ENCODE measurements around the gene PIH1D1.
"Not testable (repeated sequence)": the region's sequence is repeated elsewhere in the genome, so short reads cannot be mapped to it uniquely, and the experiment has no call there.

The PIH1D1 gene

DNA sequence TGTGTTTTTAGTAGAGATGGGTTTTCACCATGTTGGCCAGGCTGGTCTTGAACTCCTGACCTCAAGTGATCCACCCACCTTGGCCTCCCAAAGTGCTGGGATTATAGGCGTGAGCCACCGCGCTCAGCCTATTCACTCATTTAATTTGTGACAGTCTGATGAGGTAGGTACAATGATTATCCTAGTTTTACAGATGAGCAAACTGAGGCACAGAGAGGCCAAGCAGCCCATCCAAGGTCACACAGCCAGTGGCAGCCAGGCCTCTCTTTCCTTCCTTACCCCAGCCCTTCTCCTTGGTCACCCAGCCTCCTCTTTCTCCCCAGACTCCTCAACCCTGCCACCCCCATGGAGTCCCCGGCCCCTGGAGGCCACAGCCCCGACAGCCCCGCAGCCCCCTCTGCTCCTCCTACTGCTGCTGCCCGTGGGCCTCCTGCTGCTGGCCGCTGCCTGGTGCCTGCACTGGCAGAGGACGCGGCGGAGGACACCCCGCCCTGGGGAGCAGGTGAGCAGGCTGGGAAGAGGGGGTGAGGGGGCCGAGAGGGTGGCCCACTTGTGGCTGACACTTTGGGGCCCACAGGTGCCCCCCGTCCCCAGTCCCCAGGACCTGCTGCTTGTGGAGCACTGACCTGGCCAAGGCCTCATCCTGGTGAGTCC, 28.5 kb upstream of the PIH1D1 start:
- no peak for DNase-seq

DNA sequence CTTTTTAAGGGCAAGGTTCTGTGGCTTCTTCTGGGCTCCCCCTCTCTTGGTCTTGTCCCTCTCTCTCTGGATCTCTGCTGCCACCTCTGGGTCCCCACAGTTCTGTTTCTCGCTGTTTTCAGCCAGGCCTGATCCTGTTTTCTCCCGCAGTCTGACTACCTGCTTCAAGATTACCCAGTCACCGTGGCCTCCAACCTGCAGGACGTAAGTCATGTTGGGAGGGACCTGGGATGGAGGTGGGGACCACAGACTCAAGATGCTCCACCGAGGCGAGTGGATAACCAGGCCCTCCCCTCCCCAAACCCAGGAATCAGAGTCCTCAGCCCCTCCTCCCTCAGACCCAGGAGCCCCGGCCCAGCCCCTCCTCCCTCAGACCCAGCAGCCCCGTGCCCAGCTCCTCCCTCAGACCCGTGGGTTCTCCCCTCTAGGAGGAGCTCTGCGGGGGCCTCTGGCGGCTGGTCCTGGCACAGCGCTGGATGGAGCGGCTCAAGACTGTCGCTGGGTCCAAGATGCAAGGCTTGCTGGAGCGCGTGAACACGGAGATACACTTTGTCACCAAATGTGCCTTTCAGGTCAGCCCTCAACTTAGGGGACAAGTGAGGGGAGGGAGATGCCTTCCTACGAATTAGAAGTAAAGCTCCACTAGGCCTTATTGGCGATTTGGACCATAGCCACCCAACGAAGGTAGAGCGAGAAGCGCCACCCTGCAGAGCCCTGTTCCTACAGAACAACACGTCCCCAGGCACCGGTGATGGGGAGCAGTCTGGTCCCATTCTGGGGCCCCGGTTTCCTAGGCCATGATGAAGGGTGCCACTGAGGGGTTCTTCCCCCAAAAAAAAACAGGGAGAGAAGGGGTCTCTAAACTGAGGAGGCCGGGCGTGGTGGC, 24.6 kb upstream of the PIH1D1 start:
- DNase-seq: no peak

DNA sequence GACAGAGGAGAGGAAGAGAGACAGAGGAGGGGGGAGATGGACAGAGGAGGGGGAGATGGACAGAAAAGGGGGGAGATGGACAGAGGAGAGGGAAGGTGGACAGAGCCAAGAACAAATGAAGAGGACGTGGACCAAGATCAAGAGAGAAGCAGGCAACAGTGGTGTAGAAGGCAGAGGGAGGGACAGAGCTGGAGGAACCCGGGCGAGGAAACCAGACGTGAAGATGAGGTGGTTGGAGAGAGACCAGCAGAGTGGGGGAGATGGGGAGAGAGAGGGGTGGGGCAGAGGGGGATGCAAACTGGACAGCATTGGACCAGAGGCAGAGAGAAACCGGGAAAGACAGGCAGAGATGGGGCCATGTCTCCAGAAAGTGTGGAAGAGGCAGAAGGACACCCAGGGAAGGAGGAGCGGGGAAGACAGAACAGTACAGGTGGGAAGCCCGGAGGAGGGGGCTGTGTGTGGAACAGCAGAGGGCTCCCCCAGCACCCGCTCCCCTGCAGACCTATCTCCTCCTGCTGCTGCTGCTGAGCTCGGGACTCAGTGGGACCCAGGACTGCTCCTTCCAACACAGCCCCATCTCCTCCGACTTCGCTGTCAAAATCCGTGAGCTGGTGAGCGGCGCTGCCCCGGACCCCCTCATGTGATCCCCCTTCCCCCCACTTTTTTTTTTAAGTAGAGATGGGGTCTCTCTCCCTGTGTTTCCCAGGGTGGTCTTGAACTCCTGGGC, 23.7 kb upstream of the PIH1D1 start:
- DNase-seq: no peak

DNA sequence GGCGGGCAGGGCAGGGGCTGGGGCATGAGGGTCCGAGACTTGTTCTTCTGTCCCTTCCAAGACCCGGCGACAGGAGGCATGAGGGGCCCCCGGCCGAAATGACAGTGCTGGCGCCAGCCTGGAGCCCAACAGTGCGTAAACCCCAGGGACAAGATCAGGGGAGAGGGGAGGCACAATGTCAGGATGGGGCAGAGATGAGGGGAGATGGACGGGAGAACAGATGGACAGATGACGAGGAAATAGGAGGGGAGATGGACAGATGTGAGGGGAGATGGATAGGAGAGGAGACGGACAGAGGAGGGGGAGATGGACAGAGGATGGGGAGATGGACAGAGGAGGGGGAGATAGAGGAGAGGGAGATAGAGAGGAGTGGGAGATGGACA, 22.9 kb upstream of the PIH1D1 start:
- no peak for DNase-seq

DNA sequence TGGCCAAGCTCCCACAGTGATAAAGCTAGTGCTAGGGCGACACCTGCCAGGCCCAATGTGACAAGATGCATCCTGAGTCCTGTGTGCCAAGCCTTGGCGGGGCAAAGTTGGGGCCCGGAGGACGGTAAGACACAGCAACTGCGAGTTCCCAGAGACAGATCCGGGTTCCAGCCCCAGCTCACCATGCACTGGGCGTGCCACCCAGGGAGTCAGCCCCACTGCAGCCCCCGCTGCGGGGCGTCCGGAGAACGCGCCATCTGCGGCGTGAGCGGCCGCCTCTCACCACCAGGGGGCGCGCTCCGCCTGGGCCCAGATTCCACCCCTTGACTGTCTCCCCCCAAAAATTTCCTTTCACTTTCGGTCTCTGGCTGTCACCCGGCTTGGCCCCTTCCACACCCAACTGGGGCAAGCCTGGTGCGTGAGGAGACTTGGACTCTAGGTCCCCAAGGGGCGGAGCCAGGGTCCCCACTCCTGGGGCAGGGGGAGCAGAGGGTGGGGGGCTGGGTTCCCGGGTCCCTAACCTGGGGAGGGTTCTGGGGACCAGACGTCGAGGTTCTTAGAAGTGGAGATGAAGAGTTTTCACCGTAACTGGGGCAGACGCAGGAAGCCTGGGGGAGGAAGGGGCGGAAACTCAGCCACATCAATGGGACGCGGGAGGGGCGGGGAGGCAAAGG, 22.4 kb upstream of the PIH1D1 start, which contains the start of gene FLT3LG:
Gene FLT3LG, plus strand, starts transcription at position 348 of the 674 bp plus-strand sequence. CDS start 425 bp downstream, outside the sequence.
- peak; percentile 66 to 92 for DNase-seq

DNA sequence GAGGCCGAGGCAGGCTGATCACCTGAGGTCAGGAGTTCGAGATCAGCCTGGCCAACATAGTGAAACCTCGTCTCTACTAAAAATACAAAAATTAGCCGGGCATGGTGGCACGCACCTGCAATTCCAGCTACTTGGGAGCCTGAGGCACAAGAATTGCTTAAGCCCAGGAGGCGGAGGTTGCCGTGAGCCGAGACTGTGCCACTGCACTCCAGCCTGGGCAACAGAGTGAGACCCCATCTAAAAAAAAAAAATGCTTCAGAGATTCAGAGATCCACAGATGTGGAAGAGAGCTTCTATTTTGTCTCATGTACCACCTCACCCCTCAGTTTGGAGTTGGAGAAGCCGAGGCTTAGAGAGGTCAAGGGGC, 21.9 kb upstream of the PIH1D1 start:
- DNase-seq: not testable (repeated sequence)

DNA sequence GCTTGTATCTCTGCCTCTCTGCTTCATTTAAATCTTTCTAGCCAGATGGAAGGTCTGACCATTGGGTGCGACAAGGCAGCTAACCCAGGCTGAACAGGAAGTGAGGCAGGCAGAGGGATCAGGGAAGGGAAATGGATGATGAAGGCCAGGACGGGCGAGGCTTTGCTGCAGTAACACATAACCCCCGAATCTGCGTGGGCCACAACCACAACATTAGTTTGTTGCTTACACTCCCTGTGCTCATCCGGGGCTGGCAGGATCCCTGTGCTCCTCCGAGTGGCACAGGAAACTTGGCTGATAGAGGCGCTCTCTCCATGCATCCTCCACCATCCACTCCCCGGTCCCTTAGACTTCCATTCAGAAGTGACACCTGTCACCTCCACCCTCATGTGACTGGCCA, 21.3 kb upstream of the PIH1D1 start:
- DNase-seq: no peak

DNA sequence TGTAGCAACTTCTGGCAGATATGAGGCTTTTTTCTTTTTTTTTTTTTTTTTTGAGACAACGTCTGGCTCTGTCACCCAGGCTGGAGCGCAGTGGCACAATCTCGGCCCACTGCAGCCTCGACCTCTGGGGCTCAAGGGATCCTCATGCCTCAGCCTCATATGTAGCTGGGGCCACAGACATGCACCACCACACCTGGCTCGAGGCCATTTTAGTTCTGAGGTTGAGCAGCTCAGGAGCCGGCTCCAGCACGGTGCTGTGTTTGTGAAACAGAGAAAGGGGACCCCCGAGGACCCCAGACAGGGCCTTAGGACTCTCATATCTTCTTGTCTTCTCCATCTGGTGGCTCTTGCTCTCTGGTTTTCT, 19.0 kb upstream of the PIH1D1 start:
- DNase-seq: no peak

DNA sequence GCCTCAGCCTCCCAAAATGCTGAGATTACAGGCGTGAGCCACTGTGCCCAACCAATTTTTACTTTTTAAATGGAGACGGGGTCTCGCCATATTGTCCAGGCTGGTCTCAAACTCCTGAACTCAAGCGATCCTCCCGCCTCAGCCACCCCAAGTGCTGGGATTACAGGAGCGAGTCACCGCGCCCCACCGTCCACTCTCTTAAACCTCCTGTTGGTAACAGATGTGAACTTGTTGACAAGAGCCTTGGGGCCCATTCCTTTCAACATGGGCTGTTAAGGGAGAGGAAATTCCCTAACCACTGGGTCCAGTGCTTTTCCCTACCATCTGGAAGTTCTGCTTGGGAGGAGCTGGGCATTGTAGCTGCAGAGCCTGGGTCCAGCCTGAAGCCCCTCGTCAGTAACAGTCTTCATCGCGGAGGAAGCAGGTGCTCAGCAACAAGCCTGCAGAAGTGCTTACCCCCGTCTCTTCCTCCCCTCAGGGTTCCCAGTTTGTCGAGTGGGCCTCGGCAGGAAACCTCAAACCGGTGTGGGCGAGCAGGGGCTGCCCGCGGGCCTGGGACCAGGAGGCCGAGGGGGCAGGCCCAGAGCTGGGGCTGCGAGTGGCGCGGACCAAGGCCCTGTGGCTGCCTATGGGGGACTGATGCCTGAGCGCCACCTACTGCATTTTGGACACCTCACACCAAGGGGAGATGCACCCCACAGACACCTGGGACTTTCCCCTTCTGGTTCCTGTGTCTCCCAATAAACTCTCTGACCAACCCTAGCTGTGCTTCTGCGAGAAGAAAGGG, 18.4 kb upstream of the PIH1D1 start:
- DNase-seq: peak; percentile 9 to 76

DNA sequence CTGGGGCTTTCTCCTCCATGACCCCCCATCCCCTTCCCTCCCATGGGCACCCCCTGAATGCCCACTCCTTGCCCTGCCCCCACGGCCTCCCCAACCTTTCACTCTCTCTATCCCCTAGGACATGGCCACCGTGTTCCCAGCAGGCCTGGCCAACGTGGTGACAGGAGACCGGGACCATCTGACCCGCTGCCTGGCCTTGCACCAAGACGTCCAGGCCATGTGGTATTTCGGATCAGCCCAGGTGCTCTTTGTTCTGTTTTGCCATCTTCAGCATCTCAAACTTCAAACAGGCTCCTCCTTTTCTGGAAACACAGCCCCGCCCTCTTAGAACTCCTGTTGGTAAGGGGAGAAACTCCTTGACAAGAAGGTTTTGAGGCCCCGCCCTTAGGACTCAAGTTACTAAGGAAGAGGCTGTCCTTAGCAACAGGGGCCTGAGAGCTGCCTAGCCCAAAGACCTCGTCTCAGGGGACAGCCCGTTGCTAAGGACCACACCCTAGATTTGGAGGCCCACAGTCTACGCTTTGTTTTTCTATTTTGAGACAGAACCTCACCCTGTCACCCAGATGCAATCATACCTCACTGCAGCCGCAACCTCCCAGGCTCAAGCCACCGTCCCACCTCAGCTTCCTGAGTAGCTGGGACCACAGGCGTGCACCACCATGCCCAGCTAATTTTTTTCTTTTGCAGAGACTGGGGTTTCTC, 17.3 kb upstream of the PIH1D1 start:
- no peak for DNase-seq

DNA sequence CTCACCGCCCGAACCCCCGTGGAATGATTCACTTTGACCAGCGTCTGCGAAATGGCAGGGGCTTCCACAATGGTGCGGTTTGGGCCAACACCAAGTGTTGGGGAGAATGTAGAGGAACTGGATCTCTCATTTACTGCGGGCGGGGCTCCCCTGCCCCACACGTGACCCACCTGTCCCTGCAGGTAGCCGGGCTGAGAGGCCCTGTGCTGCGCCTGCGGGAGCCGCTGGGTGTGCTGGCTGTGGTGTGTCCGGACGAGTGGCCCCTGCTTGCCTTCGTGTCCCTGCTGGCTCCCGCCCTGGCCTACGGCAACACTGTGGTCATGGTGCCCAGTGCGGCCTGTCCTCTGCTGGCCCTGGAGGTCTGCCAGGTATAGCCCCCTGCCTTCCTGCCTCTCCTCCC, 16.6 kb upstream of the PIH1D1 start:
- DNase-seq: no peak

DNA sequence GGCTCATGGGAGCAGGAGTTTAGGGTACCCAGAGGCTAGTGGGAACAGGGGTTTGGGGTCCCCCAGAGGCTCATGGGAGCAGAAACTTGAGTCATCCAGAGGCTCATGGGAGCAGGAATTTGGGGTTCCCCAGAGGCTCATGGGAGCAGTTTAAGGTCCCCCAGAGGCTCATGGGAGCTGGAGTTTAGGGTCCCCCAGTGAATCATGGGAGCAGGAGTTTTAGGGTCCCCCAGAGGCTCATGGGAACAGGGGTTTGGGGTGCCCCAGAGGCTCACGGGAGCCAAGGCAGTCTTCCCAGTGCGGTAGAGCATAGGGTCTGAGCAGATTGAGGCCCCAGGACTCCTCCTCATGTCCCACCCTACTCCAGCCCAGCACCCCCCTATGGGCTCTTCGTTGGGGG, 13.8 kb upstream of the PIH1D1 start:
- no peak for DNase-seq

DNA sequence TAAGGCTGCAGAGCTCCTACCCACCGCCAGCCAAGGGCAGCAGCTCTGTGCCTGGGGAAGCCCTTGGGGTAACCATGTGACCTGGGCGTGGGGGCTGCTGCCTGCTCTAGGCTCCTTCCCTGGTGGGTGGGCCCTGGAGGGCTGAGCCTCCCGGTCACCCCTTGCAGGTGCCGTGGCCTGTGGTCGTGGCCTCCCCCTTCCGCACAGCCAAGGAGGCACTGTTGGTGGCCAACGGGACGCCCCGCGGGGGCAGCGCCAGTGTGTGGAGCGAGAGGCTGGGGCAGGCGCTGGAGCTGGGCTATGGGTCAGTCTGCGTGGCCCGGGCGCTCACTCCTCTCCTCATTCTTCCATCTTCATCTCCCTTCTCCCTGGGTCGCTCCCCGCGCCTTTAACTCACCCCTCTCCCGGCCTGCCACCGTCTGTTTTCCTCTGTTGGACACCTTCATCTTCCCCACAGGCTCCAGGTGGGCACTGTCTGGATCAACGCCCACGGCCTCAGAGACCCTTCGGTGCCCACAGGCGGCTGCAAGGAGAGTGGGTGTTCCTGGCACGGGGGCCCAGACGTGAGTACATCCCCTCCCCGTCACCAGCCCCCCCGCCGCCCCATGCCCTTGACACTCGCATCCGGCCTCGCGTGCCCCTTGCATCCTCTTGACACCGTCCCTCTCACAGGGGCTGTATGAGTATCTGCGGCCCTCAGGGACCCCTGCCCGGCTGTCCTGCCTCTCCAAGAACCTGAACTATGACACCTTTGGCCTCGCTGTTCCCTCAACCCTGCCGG, 12.5 kb upstream of the PIH1D1 start:
- DNase-seq: no peak

DNA sequence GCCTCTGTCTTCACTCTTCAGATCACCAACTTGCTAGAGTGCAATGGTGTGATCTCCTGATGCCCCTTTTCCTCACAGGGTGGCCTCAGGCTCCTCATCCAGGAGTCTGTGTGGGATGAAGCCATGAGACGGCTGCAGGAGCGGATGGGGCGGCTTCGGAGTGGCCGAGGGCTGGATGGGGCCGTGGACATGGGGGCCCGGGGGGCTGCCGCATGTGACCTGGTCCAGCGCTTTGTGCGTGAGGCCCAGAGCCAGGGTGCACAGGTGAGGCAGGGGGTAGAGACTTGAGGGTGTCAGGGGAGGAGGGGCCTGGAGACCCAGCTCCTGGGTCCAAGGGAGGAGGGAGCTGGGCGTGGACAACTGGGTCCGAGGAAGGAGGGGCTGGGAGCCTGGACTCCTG, 10.9 kb upstream of the PIH1D1 start:
- DNase-seq: no peak

DNA sequence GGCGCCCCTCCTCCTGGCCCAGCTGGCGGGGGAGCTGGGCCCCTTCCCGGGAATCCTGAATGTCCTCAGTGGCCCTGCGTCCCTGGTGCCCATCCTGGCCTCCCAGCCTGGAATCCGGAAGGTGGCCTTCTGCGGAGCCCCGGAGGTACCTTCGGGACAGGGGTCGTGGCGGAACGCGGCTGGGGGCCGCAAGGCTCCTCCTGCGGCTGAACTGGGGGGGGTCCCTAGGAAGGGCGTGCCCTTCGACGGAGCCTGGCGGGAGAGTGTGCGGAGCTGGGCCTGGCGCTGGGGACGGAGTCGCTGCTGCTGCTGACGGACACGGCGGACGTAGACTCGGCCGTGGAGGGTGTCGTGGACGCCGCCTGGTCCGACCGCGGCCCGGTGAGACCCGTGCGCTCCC, 10.0 kb upstream of the PIH1D1 start:
- no peak for DNase-seq

DNA sequence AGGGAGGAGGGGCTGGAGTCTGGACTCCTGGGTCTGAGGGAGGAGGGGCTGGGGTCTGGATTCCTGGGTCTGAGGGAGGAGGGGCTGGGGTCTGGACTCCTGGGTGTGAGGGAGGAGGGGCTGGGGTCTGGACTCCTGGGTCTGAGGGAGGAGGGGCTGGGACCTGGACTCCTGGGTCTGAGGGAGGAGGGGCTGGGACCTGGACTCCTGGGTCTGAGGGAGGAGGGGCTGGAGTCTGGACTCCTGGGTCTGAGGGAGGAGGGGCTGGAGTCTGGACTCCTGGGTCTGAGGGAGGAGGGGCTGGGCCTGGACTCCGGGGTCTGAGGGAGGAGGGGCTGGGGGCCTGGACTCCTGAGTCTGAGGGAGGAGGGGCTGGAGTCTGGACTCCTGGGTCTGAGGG, 9.5 kb upstream of the PIH1D1 start:
- not testable (repeated sequence) for DNase-seq

DNA sequence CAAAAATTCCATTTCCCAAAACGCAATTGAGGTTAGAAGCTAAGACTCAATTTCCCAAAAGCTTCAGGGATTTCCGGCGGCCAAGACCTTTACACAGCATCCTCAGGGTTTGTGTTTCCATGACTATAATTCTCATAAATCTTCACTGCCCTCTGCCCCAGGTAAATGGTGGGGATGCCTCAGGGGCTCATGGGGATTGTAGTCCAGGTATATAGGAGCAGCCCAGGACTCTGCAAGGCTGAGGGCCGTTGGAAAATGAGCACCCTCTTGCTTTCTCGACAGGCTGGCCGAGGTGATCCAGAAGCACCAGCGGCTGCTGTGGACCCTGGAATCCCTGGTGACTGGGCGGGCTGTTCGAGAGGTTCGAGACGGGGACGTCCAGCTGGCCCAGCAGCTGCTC, 7.8 kb upstream of the PIH1D1 start:
- no peak for DNase-seq

DNA sequence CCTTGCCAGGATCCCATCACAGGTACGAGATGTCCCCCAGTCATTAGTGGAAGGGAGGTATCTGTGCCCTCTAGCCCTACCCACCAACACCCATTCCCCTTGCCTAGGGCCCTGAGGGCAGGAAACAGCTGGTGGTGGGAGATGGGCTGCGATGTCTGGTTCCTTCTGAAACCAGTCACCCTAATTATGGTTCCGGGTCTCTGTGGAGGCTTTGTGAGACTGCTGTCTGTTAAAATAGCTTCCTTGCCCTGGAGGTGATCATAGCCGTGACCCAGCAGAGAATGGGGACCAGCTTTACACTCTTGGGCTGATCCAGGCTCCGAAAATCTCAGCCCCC, 6.9 kb upstream of the PIH1D1 start:
- no peak for DNase-seq

DNA sequence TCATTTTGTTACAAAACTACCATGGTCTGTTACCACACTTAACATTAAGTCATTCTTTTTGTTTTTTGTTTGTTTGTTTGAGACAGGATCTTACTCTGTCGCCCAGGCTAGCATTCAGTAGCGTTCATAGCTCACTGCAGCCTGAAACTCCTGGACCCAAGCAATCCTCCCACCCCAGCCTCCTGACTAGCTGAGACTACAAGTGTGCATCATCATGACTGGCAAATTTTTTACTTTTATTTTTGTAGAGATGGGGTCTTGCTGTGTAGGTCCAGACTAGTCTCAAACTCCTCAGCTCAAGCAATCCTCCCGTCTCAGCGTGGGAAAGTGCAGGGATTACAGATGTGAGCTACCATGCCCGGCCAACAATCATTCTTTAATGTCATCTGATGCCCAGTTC, 4.7 kb upstream of the PIH1D1 start:
- no peak for DNase-seq

DNA sequence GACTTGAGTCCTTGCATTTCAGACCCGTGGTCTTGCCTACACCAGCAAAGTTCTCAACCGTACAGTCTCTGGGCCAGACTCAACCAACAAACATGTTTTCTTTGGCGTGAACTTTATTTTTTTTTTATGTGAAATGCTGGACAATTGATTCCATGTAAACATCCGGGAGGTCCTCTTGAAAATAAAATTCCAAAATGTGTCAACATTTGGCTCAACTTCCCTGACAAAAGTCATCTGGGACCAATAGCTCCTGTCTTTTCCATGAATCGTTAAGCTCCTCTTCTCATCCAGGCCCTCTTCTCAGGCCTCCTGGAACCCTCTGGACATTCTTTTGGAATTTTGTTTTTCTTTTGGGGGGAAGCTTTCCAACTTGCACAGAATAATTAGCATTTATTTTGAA, 4.2 kb upstream of the PIH1D1 start:
- DNase-seq: no peak

DNA sequence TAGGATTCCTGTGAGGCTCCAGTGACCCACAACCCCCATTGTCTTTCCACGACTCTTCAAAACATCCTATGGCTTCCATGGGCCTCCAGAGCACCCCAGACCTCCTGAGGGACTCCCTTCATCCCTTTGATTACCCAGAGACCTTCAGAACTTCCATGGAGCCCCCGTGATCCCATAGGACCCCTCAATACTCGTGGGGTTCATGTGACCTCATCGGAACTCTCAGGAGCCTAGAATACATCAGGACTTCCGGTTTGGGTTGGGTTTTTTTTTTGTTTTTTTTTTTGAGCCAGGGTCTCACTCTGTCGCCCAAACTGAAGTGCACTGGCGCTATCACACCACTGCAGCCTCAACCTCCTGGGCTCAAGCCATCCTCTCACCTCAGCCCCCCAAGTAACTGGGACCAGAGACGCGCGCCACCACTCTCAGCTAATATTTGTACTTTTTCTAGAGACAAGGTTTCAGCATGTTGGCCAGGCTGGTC, 2.2 kb upstream of the PIH1D1 start:
- no peak for DNase-seq
